IMR-90 (cell line): ENCODE data around the gene PDLIM1. TPM values are rescaled to one million over a fixed set of nuclear protein-coding genes. Genes with fewer than 3 reads are reported as not detected.

Experiments used
- ATAC-seq: fragments of 200-7000 bp; cut with Tn5 transposase; 2 replicates; pipeline ENCODE4 v1.9.1; 2020; ENCODE audit warnings: low read depth, mild to moderate bottlenecking, moderate library complexity
- BruUV-seq: library from RNA; stranded (reverse); fragments of 400-500 nt; replicated peaks from 2 replicates; lab custom pipeline; 2021; lab: Mats Ljungman, UMichigan
- CTCF ChIA-PET: fragments of 300-600 bp; formaldehyde crosslinking; extraction: SDS; loops from one replicate; lab custom pipeline; 2021; ENCODE audit warnings: antibody characterized with exemption; lab: Yijun Ruan, JAX
- POLR2A ChIA-PET: fragments of 300-600 bp; sonication (Branson Sonifier 250); formaldehyde crosslinking; loops from one replicate; lab custom pipeline; 2022; ENCODE audit warnings: antibody characterized with exemption; ENCODE audit not compliant: unreplicated experiment; lab: Charles Lee
- DNase-seq: peaks from one replicate; pipeline ENCODE4 v3.0.0; 2013
- H2AFZ ChIP-seq: replicated peaks from 2 replicates; pipeline ENCODE3; 2013; ENCODE audit warnings: low read length, mild to moderate bottlenecking; ENCODE audit not compliant: poor library complexity
- H2AK5ac ChIP-seq: 2 replicates; pipeline ENCODE4 v1.6.1; 2013; ENCODE audit warnings: low read depth, low read length, inconsistent platforms
- H2AK9ac ChIP-seq: replicated peaks from 2 replicates; pipeline ENCODE3; 2013; ENCODE audit warnings: mild to moderate bottlenecking, low read depth, low read length, moderate library complexity; ENCODE audit not compliant: poor library complexity
- H2BK120ac ChIP-seq: 2 replicates; pipeline ENCODE4 v1.6.1; 2013; ENCODE audit warnings: low read depth, low read length, inconsistent platforms
- H2BK15ac ChIP-seq: 3 replicates; pipeline ENCODE4 v1.6.1; 2013; ENCODE audit warnings: low read depth, low read length, inconsistent platforms
- H2BK20ac ChIP-seq: 2 replicates; pipeline ENCODE4 v1.6.1; 2013; ENCODE audit warnings: low read depth, mild to moderate bottlenecking, inconsistent platforms, low read length, moderate library complexity
- H2BK5ac ChIP-seq: 2 replicates; pipeline ENCODE4 v1.6.1; 2013; ENCODE audit warnings: mild to moderate bottlenecking, low read depth, low read length, inconsistent platforms; ENCODE audit not compliant: poor library complexity, severe bottlenecking
- H3K14ac ChIP-seq: replicated peaks from 2 replicates; pipeline ENCODE4 v1.6.1; 2013; ENCODE audit warnings: low read depth, low read length, inconsistent platforms
- H3K18ac ChIP-seq: 2 replicates; pipeline ENCODE4 v1.6.1; 2013; ENCODE audit warnings: low read depth, low read length, control low read depth
- H3K23ac ChIP-seq: 2 replicates; pipeline ENCODE4 v1.6.1; 2013; ENCODE audit warnings: low read depth, low read length, inconsistent platforms
- H3K27ac ChIP-seq: 2 replicates; pipeline ENCODE4 v1.5.1; 2013; ENCODE audit warnings: mild to moderate bottlenecking, control low read depth, low read length; ENCODE audit not compliant: insufficient read depth
- H3K27me3 ChIP-seq: 2 replicates; pipeline ENCODE4 v1.6.1; 2013; ENCODE audit warnings: low read length; ENCODE audit not compliant: control insufficient read depth, insufficient read depth
- H3K36me3 ChIP-seq: 2 replicates; pipeline ENCODE4 v1.6.1; 2013; ENCODE audit warnings: low read length, mixed read lengths; ENCODE audit not compliant: control insufficient read depth, insufficient read depth
- H3K4ac ChIP-seq: 2 replicates; pipeline ENCODE4 v1.6.1; 2013; ENCODE audit warnings: low read depth, low read length, inconsistent platforms
- H3K4me1 ChIP-seq: 2 replicates; pipeline ENCODE4 v1.6.1; 2013; ENCODE audit warnings: low read length, mixed read lengths; ENCODE audit not compliant: control insufficient read depth, insufficient read depth
- H3K4me2 ChIP-seq: 2 replicates; pipeline ENCODE4 v1.6.1; 2013; ENCODE audit warnings: low read depth, mild to moderate bottlenecking, control low read depth, low read length, moderate library complexity
- H3K4me3 ChIP-seq: 2 replicates; pipeline ENCODE4 v1.5.1; 2013; ENCODE audit warnings: low read depth, mild to moderate bottlenecking, control low read depth, low read length, moderate library complexity; ENCODE audit not compliant: insufficient read depth
- H3K56ac ChIP-seq: 2 replicates; pipeline ENCODE4 v1.6.1; 2013; ENCODE audit warnings: low read length, inconsistent platforms; ENCODE audit not compliant: insufficient read depth; ENCODE audit errors: extremely low read depth
- H3K79me1 ChIP-seq, 2 experiments: 2 replicates each; pipeline ENCODE4 v1.6.1; 2013; ENCODE audit warnings: low read length in 2 of 2, inconsistent platforms in 1 of 2, low read depth in 1 of 2
- H3K9ac ChIP-seq: 2 replicates; pipeline ENCODE4 v1.6.1; 2013; ENCODE audit warnings: low read depth, low read length, control low read depth
- H3K9me1 ChIP-seq: 2 replicates; pipeline ENCODE4 v1.6.1; 2013; ENCODE audit warnings: low read length, inconsistent platforms; ENCODE audit not compliant: insufficient read depth
- H3K9me3 ChIP-seq: 2 replicates; pipeline ENCODE4 v1.6.1; 2013; ENCODE audit warnings: low read length; ENCODE audit not compliant: control insufficient read depth, insufficient read depth
- H4K20me1 ChIP-seq: 2 replicates; pipeline ENCODE4 v1.6.1; 2013; ENCODE audit warnings: low read length, inconsistent platforms; ENCODE audit not compliant: insufficient read depth
- H4K5ac ChIP-seq: 2 replicates; pipeline ENCODE4 v1.6.1; 2013; ENCODE audit warnings: mild to moderate bottlenecking, low read depth, low read length, control low read depth
- H4K8ac ChIP-seq, 2 experiments: 2 replicates each; pipeline ENCODE4 v1.6.1; 2013; ENCODE audit warnings: low read depth in 2 of 2, low read length in 2 of 2, control low read depth in 1 of 2, inconsistent platforms in 1 of 2
- H4K91ac ChIP-seq: 2 replicates; pipeline ENCODE4 v1.6.1; 2013; ENCODE audit warnings: low read depth, low read length, inconsistent platforms; ENCODE audit not compliant: insufficient read depth
- BHLHE40 ChIP-seq: fragments of 150-350 bp; IDR thresholded peaks from 2 replicates; pipeline ENCODE4 v1.6.1; 2016; ENCODE audit warnings: mild to moderate bottlenecking, low read depth, low read length
- CEBPB ChIP-seq: IDR thresholded peaks from 2 replicates; pipeline ENCODE4 v1.6.1; 2012; ENCODE audit warnings: low read depth, low read length, improper control_type of control experiment
- CHD1 ChIP-seq: IDR thresholded peaks from 2 replicates; pipeline ENCODE4 v1.6.1; 2012; ENCODE audit warnings: low read depth, low read length, improper control_type of control experiment
- FOS ChIP-seq: fragments of 150-350 bp; IDR thresholded peaks from 2 replicates; pipeline ENCODE4 v1.6.1; 2016; ENCODE audit warnings: low read depth, low read length
- MAFK ChIP-seq: IDR thresholded peaks from 2 replicates; pipeline ENCODE4 v1.6.1; 2012; ENCODE audit warnings: low read depth, low read length, improper control_type of control experiment
- MAZ ChIP-seq: IDR thresholded peaks from 2 replicates; pipeline ENCODE4 v1.6.1; 2012; ENCODE audit warnings: low read depth, mild to moderate bottlenecking, low read length, improper control_type of control experiment, moderate library complexity, borderline replicate concordance
- MXI1 ChIP-seq: IDR thresholded peaks from 2 replicates; pipeline ENCODE4 v1.6.1; 2012; ENCODE audit warnings: low read depth, mild to moderate bottlenecking, low read length, moderate library complexity, borderline replicate concordance
- NFE2L2 ChIP-seq: fragments of 150-350 bp; IDR thresholded peaks from 2 replicates; pipeline ENCODE4 v1.6.1; 2016; ENCODE audit warnings: low read depth, mild to moderate bottlenecking, low read length
- RAD21 ChIP-seq: IDR thresholded peaks from 2 replicates; pipeline ENCODE4 v1.6.1; 2012; ENCODE audit warnings: low read length, improper control_type of control experiment
- RCOR1 ChIP-seq: IDR thresholded peaks from 2 replicates; pipeline ENCODE4 v1.6.1; 2012; ENCODE audit warnings: mild to moderate bottlenecking, low read length, improper control_type of control experiment; ENCODE audit not compliant: insufficient replicate concordance
- RFX5 ChIP-seq: IDR thresholded peaks from 2 replicates; pipeline ENCODE4 v1.8.0; 2012; ENCODE audit warnings: low read depth, mild to moderate bottlenecking, low read length, moderate library complexity
- WGBS, 2 experiments: methylation state at CpG; one replicate each; pipeline versions ENCODE4 v1.1.5 to v1.1.7; 2013; ENCODE audit warnings: missing lambda C conversion rate in 2 of 2; ENCODE audit not compliant: insufficient read length in 1 of 2; ENCODE audit errors: extremely low coverage in 2 of 2; 5-methylcytosine and 5-hydroxymethylcytosine counted together
- dilution Hi-C: fragments of 300-500 bp; cut with HindIII; formaldehyde crosslinking; loops from one replicate; pipeline ENCODE4 v1.14.3; 2018; ENCODE audit warnings: low sequenced_read_pairs; ENCODE audit not compliant: unreplicated experiment
- in situ Hi-C: fragments of 300-500 bp; cut with MboI; formaldehyde crosslinking; loops from 3 replicates; pipeline ENCODE4 v1.14.3; 2019; ENCODE audit warnings: low sequenced_read_pairs, inconsistent platforms, mixed read lengths
- intact Hi-C: fragments of 100-400 bp; cut with micrococcal nuclease; formaldehyde crosslinking; loops from 2 replicates; pipeline ENCODE4 v1.10.0; 2022
- polyA plus RNA-seq, 3 experiments: library from polyadenylated mRNA; depleted of rRNA; stranded (reverse); fragments of >200 nt; gene quantifications; 2 replicates each; pipeline ENCODE4 v1.2.3, GENCODE V29; 2012; ENCODE audit warnings: low replicate concordance in 1 of 3
- total RNA-seq: library from RNA; depleted of rRNA; stranded (reverse); fragments of >200 nt; gene quantifications from 2 replicates; pipeline ENCODE4 v1.2.3, GENCODE V29; 2012
- TF ChIP-seq, protein P1 (sequence below): fragments of 150-350 bp; IDR thresholded peaks from 2 replicates; pipeline ENCODE4 v1.6.1; 2016; ENCODE audit warnings: low read depth, mild to moderate bottlenecking, low read length, moderate library complexity, borderline replicate concordance
- TF ChIP-seq, protein P2 (sequence below): conservative IDR thresholded peaks from 2 replicates; pipeline ENCODE4 v1.5.1; 2012; ENCODE audit warnings: mild to moderate bottlenecking, low read depth, low read length, improper control_type of control experiment
- TF ChIP-seq, protein P3 (sequence below): fragments of 150-350 bp; IDR thresholded peaks from 2 replicates; pipeline ENCODE4 v1.6.1; 2017; ENCODE audit warnings: mild to moderate bottlenecking, antibody characterized with exemption, low read length, low read depth

Gene PDLIM1
- total and polyA plus RNA-seq, 2 of the 4 experiments (the other 2 are of a cell fraction): 30.1 to 187 TPM

DNA sequence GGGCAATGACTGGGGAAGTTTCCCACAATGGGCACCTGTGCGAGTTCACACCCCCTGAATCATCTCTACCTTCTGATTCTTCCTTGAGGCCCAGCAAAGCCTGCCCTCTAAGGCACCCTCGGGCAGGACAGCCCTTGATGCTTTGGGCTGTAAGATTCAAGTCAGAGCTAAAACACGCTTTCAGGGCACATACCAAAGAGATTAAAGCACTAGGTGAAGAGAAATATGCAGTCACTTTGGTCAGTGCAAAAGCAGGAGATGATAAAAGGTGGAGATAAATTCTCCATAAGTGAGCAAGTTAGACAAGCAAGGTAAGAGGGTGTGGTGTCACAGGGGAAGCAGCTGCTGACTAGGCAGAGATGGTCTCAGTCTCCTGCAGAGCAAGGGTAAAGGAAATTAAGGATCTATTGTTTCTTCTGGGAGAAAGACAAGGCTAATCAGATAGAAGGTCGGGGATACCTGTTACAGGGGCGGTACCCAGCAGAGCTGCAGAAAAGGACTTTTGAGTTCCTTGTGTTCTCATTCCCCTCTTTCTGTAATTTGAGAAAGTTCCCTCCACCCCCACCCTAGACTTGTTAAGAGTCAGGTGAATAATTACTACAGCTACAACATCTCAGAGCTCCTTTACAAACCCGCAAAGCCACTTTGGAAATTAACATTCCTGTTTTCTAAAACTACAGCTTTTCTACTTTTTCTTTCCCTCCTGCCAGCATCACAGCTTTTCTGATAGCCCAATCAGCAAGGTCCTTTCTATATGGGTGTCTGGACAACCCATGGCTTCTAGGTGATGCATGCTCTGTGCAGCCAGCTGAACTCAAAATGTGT is 26.4 kb downstream of the PDLIM1 start:
- peaks cover 31% of the 10 kb centered on the region for H3K4me1 ChIP-seq
- in situ Hi-C loops (no loop called here), dilution Hi-C loops (no loop called here), intact Hi-C loops (no loop called here)
- no peak overlapping the region for H2BK15ac ChIP-seq
- no peak overlapping the region for H4K5ac ChIP-seq
- ChIA-PET POLR2A (no interaction called here), CTCF (interaction anchor here (1.0 kb wide), 1 partner anchor 21 kb away, joined by 3 read pairs; no protein-coding TSS in a partner anchor)
- peaks cover 30% of the 10 kb centered on the region for H3K9me1 ChIP-seq
- peaks cover 3% of the 10 kb centered on the region; the same call in 1 of the 2 replicates for H4K20me1 ChIP-seq
- no peak overlapping the region for H2AFZ ChIP-seq
- 58% methylated on average over 2 of the region's 6 CpGs; no CpG with 5 or more reads in 1 of the 2 experiments for WGBS, 2 experiments
- H3K14ac ChIP-seq: no peak overlapping the region
- no peak overlapping the region for H3K56ac ChIP-seq
- BruUV-seq: no TSS peak
- H3K4ac ChIP-seq: no peak overlapping the region
- DNase-seq: no peak
- 0 out of 2 replicates have a peak overlapping the region, but pooled peaks have one; percentile 5 for H4K91ac ChIP-seq
- no peak overlapping the region for H3K9ac ChIP-seq
- H3K18ac ChIP-seq: no peak overlapping the region
- no peak overlapping the region for H2BK20ac ChIP-seq
- H2BK120ac ChIP-seq: no peak overlapping the region
- H3K27me3 ChIP-seq: no peaks in the 10 kb centered on the region
- no peak overlapping the region for H3K23ac ChIP-seq
- no peak overlapping the region for H2AK9ac ChIP-seq
- no peak overlapping the region for H4K8ac ChIP-seq
- H3K79me1 ChIP-seq: peaks cover 29 to 77% of the 10 kb centered on the region in 2 experiments
- H2AK5ac ChIP-seq: no peak overlapping the region
- H3K4me2 ChIP-seq: no peak overlapping the region
- ATAC-seq: no peak
- H3K9me3 ChIP-seq: no peaks in the 10 kb centered on the region
- no peak overlapping the region for H3K4me3 ChIP-seq
- H3K27ac ChIP-seq: no peak overlapping the region
- H3K36me3 ChIP-seq: peaks cover 59% of the 10 kb centered on the region
- no peak overlapping the region for H2BK5ac ChIP-seq
- TF ChIP-seq, protein P1, sequence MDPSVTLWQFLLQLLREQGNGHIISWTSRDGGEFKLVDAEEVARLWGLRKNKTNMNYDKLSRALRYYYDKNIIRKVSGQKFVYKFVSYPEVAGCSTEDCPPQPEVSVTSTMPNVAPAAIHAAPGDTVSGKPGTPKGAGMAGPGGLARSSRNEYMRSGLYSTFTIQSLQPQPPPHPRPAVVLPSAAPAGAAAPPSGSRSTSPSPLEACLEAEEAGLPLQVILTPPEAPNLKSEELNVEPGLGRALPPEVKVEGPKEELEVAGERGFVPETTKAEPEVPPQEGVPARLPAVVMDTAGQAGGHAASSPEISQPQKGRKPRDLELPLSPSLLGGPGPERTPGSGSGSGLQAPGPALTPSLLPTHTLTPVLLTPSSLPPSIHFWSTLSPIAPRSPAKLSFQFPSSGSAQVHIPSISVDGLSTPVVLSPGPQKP: no peak
- TF ChIP-seq CEBPB (no peak), RAD21 (no peak), NFE2L2 (no peak), CHD1 (no peak), RFX5 (no peak), MAZ (no peak), BHLHE40 (no peak), MXI1 (no peak), RCOR1 (no peak), FOS (no peak), MAFK (no peak)
- TF ChIP-seq, protein P2, sequence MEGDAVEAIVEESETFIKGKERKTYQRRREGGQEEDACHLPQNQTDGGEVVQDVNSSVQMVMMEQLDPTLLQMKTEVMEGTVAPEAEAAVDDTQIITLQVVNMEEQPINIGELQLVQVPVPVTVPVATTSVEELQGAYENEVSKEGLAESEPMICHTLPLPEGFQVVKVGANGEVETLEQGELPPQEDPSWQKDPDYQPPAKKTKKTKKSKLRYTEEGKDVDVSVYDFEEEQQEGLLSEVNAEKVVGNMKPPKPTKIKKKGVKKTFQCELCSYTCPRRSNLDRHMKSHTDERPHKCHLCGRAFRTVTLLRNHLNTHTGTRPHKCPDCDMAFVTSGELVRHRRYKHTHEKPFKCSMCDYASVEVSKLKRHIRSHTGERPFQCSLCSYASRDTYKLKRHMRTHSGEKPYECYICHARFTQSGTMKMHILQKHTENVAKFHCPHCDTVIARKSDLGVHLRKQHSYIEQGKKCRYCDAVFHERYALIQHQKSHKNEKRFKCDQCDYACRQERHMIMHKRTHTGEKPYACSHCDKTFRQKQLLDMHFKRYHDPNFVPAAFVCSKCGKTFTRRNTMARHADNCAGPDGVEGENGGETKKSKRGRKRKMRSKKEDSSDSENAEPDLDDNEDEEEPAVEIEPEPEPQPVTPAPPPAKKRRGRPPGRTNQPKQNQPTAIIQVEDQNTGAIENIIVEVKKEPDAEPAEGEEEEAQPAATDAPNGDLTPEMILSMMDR: no peak
- TF ChIP-seq, protein P3, sequence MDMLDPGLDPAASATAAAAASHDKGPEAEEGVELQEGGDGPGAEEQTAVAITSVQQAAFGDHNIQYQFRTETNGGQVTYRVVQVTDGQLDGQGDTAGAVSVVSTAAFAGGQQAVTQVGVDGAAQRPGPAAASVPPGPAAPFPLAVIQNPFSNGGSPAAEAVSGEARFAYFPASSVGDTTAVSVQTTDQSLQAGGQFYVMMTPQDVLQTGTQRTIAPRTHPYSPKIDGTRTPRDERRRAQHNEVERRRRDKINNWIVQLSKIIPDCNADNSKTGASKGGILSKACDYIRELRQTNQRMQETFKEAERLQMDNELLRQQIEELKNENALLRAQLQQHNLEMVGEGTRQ: no peak
